NT2/D1 (cell line): ENCODE results near the gene SYDE2.

Experiments
- YY1 ChIP-seq: IDR thresholded peaks from 2 replicates; pipeline ENCODE4 v1.6.1; 2011; ENCODE audit not compliant: insufficient read length, insufficient read depth
- ZNF274 ChIP-seq: IDR thresholded peaks from 2 replicates; pipeline ENCODE4 v1.6.1; 2011; ENCODE audit warnings: mild to moderate bottlenecking, low read depth, low read length

DNA sequence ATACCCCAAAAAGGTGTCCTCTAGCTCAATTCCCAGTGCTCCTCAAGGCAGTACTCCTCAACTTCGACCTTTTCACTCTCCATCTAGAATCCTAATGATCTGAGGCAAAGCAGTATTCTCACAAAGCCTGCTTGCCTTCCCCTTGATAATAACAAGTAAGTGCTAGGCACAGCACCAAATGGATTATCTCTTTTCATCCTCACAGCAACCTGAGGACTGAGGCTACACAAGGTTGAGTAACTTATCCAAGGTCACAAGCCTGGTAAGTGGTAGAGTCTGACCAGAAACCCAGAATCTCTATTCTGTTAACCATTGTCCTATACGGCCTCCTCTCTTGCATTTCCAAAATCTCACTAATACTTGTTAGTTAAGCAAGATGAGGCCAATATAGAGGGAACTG lies 5.1 kb downstream of the SYDE2 start:
- TF ChIP-seq ZNF274 = no peak
- no peak for TF ChIP-seq YY1
